GM12875 (cell line): ENCODE measurements around the gene PRORP.

Experiments used
- H3K4me3 ChIP-seq: one replicate; pipeline ENCODE4 v1.5.1; 2011; ENCODE audit warnings: low read depth, low read length, control low read depth
- TF ChIP-seq, protein P1 (sequence below): IDR thresholded peaks from 2 replicates; pipeline ENCODE4 v1.5.1; 2011; ENCODE audit warnings: low read depth, mild to moderate bottlenecking, control low read depth, inconsistent platforms, low read length, moderate library complexity, borderline replicate concordance; ENCODE audit not compliant: insufficient read depth

Gene PRORP

DNA sequence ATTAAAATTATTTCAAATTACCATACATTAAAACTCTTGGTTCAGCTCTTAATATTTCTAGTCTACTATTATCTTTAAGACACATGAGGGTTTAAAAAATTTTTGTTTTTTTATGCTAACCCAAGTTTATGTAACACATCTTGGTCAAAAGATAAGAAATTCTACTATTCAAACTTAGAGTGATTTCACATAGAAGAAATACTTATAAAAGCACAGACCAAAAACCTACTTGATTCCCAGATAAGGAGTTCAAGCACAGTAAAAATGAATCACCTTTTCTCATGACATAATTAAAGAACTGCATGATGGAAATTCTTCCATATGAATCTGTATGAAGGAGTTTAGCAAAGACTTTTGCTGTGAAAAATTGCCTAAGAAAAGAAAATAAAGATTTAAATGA, 14.5 kb upstream of the PRORP start:
- TF ChIP-seq, protein P1, sequence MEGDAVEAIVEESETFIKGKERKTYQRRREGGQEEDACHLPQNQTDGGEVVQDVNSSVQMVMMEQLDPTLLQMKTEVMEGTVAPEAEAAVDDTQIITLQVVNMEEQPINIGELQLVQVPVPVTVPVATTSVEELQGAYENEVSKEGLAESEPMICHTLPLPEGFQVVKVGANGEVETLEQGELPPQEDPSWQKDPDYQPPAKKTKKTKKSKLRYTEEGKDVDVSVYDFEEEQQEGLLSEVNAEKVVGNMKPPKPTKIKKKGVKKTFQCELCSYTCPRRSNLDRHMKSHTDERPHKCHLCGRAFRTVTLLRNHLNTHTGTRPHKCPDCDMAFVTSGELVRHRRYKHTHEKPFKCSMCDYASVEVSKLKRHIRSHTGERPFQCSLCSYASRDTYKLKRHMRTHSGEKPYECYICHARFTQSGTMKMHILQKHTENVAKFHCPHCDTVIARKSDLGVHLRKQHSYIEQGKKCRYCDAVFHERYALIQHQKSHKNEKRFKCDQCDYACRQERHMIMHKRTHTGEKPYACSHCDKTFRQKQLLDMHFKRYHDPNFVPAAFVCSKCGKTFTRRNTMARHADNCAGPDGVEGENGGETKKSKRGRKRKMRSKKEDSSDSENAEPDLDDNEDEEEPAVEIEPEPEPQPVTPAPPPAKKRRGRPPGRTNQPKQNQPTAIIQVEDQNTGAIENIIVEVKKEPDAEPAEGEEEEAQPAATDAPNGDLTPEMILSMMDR, result no peak
- no peak overlapping the region for H3K4me3 ChIP-seq

DNA sequence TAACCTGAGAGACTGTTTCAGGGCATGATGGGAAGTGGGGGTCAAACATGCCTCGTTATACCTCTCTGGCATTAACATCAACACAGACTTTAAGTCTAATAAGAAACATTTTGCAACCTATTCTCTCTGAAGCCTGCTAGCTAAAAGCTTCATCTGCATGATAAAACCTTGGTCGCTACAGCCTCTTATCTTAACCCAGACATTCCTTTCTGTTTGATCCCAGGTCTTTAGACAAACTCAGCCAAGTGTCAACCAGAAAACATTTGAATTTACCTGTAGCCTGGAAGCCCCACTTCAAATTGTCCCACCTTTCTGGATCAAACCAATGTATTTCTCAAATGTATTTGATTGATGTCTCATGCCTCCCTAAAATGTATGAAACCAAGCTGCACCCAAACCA, 9.7 kb upstream of the PRORP start:
- H3K4me3 ChIP-seq, result no peak overlapping the region
- TF ChIP-seq, protein P1, result no peak

DNA sequence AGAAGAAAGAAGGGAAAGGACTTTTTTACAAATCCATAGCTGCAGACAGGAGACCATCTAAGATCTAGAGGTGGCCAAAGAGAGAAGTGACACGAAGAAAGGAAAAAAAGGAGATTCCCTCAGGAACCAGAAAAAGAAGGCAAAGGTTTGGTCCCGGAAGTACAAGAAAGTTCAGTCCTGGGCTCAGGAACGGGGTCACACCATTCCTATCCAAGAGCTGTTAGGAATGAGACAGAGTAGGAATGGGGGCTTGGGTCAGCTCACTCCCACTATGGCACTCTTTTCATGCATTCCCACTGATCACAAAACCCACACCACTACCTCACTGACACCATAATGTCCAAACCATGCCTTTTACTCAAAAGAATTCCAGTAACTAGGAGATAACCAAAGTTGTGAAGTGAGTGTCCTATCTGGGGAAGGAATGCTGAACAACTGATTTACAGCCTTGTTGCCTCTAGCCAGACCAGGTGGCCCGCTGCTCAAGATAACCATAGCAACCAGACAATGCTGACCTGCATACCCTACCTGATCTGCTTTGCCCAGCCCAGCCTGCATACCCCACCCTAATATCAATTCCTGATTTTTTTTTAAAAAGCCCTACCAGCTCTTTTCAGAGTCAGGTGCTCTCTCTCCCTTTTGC, 8.9 kb upstream of the PRORP start:
- no peak overlapping the region for H3K4me3 ChIP-seq
- TF ChIP-seq, protein P1, result no peak

DNA sequence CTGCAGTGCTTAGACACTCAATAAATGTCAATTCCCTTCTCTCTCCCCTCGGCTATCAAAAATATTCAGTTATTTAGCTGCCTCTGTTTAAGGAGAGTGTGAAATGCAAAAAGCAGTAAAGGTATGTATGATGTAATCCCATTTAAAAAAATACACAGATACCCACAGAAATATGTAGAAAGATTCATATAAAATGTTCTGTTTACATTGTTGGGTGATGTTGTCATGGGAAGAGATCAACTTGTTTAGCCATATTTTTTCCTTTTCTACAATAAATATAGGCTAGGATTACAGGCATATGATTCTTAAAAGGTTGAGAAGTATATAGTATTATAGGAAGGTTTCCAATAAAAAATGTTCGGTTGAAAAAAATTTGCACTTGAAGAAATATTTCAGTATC, 8.3 kb upstream of the PRORP start:
- no peak overlapping the region for H3K4me3 ChIP-seq
- TF ChIP-seq, protein P1, result no peak

DNA sequence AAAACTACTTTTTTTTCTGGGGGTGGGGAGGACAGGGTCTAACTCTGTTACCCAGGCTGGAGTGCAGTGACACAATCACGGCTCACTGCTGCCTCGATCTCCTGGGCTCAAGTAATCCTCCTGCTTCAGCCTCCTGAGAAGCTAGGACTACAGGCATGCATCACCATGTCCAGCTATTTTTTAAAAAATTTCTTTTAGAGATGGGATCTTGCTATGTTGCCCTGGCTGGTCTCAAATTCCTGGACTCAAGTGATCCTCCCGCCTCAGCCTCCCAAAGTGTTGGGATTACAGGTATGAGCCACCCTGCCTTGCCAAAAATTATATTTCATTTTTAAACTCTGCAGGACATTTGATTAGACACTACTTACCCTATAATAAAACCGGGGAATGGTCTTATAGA, 6.1 kb upstream of the PRORP start:
- H3K4me3 ChIP-seq, result no peak overlapping the region

DNA sequence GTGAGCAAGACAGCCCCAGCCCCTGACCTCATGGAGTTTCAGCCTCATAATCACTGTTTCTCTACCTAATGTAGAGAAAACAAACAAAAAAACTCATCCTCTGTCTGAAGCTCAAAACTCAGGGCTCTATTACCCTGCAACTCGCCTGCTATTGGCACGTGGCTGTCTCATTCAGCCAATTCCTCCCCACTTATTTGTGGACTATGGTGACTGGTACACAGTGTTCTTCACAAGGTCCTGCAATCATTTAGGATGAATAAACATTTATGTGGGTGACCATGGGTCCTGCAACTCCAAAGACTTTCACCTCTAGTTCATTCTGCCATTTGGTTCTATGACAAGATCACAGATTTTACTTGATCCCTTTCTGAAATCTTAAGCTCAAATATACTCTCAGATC, 5.2 kb upstream of the PRORP start:
- TF ChIP-seq, protein P1, result no peak
- no peak overlapping the region for H3K4me3 ChIP-seq

More for the DNA sequence above, 6.1 kb upstream of the PRORP start:
- TF ChIP-seq, protein P1, result no peak
